ENCODE data around the gene NOS1AP.

NOS1AP gene

GRCh38 chr1:162369571-162369970, 300.1 kb downstream of the NOS1AP start (continued):
- no peak for TF ChIP-seq PATZ1 (CRISPR knock-in tag; IDR thresholded peaks at IDR 0.05; ENCODE audit: borderline replicate concordance)
- no peak for TF ChIP-seq OSR1 (CRISPR knock-in tag; IDR thresholded peaks at IDR 0.05)
- TF ChIP-seq TOX (CRISPR knock-in tag; IDR thresholded peaks at IDR 0.05; ENCODE audit: borderline replicate concordance), result no peak
- no peak for TF ChIP-seq ZFP30 (CRISPR knock-in tag; IDR thresholded peaks at IDR 0.05)

- no peak for ATAC-seq
- TF ChIP-seq OSR1 (CRISPR knock-in tag; IDR thresholded peaks at IDR 0.05), result no peak
- no peak for TF ChIP-seq GLIS3 (CRISPR knock-in tag; IDR thresholded peaks at IDR 0.05)
- TF ChIP-seq ISL1 (CRISPR knock-in tag; IDR thresholded peaks at IDR 0.05), result no peak
- no peak for TF ChIP-seq ZNF565 (CRISPR knock-in tag; conservative IDR thresholded peaks at IDR 0.05; ENCODE audit: low read depth)
- no peak for TF ChIP-seq ESRRG (CRISPR knock-in tag; IDR thresholded peaks at IDR 0.05)
- no peak for TF ChIP-seq PPARA (CRISPR knock-in tag; IDR thresholded peaks at IDR 0.05; ENCODE audit: borderline replicate concordance)
- no peak for TF ChIP-seq CSRNP3 (CRISPR knock-in tag; IDR thresholded peaks at IDR 0.05)
- no peak for TF ChIP-seq ZNF70 (CRISPR knock-in tag; IDR thresholded peaks at IDR 0.05)
- TF ChIP-seq CSDC2 (CRISPR knock-in tag; IDR thresholded peaks at IDR 0.05), result no peak
- TF ChIP-seq ARNTL (CRISPR knock-in tag; IDR thresholded peaks at IDR 0.05; ENCODE audit: borderline replicate concordance, low read depth), result no peak
- TF ChIP-seq ZFP3 (CRISPR knock-in tag; IDR thresholded peaks at IDR 0.05), result no peak
- no peak for TF ChIP-seq RARB (CRISPR knock-in tag; IDR thresholded peaks at IDR 0.05)
- no peak for TF ChIP-seq ZNF8 (CRISPR knock-in tag; IDR thresholded peaks at IDR 0.05)
- TF ChIP-seq, protein P1, sequence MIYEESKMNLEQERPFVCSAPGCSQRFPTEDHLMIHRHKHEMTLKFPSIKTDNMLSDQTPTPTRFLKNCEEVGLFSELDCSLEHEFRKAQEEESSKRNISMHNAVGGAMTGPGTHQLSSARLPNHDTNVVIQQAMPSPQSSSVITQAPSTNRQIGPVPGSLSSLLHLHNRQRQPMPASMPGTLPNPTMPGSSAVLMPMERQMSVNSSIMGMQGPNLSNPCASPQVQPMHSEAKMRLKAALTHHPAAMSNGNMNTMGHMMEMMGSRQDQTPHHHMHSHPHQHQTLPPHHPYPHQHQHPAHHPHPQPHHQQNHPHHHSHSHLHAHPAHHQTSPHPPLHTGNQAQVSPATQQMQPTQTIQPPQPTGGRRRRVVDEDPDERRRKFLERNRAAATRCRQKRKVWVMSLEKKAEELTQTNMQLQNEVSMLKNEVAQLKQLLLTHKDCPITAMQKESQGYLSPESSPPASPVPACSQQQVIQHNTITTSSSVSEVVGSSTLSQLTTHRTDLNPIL (CRISPR knock-in tag; IDR thresholded peaks at IDR 0.05; ENCODE audit: low read depth), result no peak
- no peak for TF ChIP-seq TCF4 (CRISPR knock-in tag; IDR thresholded peaks at IDR 0.05; ENCODE audit: borderline replicate concordance)
- TF ChIP-seq ZFP30 (CRISPR knock-in tag; IDR thresholded peaks at IDR 0.05), result no peak
Observed at GRCh38 chr1:162370161-162370560, 300.7 kb downstream of the NOS1AP start.

DNA sequence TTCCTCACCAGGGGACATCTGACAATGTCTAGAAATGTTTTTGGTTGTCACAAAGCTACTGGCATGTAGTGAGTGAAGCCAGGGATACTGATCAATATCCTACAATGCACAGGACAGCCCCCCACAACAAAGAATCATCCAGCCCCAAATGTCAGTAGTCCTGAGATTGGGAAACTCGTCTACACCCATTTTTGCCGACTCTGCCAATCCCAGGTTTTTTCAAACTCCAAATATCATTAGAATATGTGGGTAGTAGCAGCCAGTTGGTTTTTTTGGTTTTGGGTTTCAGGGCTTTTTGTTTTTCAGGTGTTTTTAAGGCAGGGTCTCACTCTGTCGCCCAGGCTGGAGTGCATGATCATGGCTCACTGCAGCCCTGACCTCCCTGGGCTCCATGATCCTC, 301.2 kb downstream of the NOS1AP start:
- ATAC-seq, result no peak
- TF ChIP-seq CSDC2 (CRISPR knock-in tag; IDR thresholded peaks at IDR 0.05), result no peak
- TF ChIP-seq ZNF8 (CRISPR knock-in tag; IDR thresholded peaks at IDR 0.05), result no peak
- no peak for TF ChIP-seq PATZ1 (CRISPR knock-in tag; IDR thresholded peaks at IDR 0.05; ENCODE audit: borderline replicate concordance)
- no peak for TF ChIP-seq ZNF70 (CRISPR knock-in tag; IDR thresholded peaks at IDR 0.05)
- no peak for TF ChIP-seq TSHZ2 (CRISPR knock-in tag; IDR thresholded peaks at IDR 0.05)
- no peak for TF ChIP-seq ISL1 (CRISPR knock-in tag; IDR thresholded peaks at IDR 0.05)
- TF ChIP-seq, protein P1 (CRISPR knock-in tag; IDR thresholded peaks at IDR 0.05; ENCODE audit: low read depth), result no peak
- no peak for TF ChIP-seq ZC3H10 (CRISPR knock-in tag; IDR thresholded peaks at IDR 0.05)
- TF ChIP-seq GLIS3 (CRISPR knock-in tag; IDR thresholded peaks at IDR 0.05), result no peak
- no peak for TF ChIP-seq PPARA (CRISPR knock-in tag; IDR thresholded peaks at IDR 0.05; ENCODE audit: borderline replicate concordance)
- no peak for TF ChIP-seq ZFP30 (CRISPR knock-in tag; IDR thresholded peaks at IDR 0.05)
- no peak for TF ChIP-seq POU6F1 (CRISPR knock-in tag; IDR thresholded peaks at IDR 0.05; ENCODE audit: borderline replicate concordance, low read depth)
- TF ChIP-seq ZFP3 (CRISPR knock-in tag; IDR thresholded peaks at IDR 0.05), result no peak
- TF ChIP-seq TOX (CRISPR knock-in tag; IDR thresholded peaks at IDR 0.05; ENCODE audit: borderline replicate concordance), result no peak

All from SK-N-SH treated with all-trans-retinoic acid at 6 μM for 48 hours (cell line).